Measurements from ENCODE around the gene PPP1R7. TPM values are rescaled to one million over a fixed set of nuclear protein-coding genes. Genes with fewer than 3 reads are reported as not detected.

Gene PPP1R7
- total and polyA plus RNA-seq, 9 of the 15 experiments (the other 6 are each of a cell fraction or from before 2014, with no cell fraction given) = 37.5 to 75.0 (median 50.5) TPM

GRCh38 chr2:241189856-241190201, 39.6 kb downstream of the PPP1R7 start:
- no peaks in the 10 kb centered on the region for H3K36me3 ChIP-seq (ENCODE audit: control insufficient read depth, insufficient read depth, low read length)
- H4K20me1 ChIP-seq (replicated peaks; ENCODE audit: control insufficient read depth, insufficient read depth, low read length) = no peaks in the 10 kb centered on the region
- no peak overlapping the region for H2AFZ ChIP-seq (ENCODE audit: low read depth, low read length)
- H3K79me2 ChIP-seq (ENCODE audit: control insufficient read depth, insufficient read depth, low read length) = no peaks in the 10 kb centered on the region
- no peak overlapping the region for H3K27ac ChIP-seq (ENCODE audit: extremely low read depth, low read depth, low read length)
- no peaks in the 10 kb centered on the region for H3K9me1 ChIP-seq (ENCODE audit: control insufficient read depth, insufficient read depth, low read length)
- no peaks in the 10 kb centered on the region; a peak in 2 of 5 replicates for H3K27me3 ChIP-seq (ENCODE audit: control insufficient read depth in 2 of 2, insufficient read depth in 2 of 2, low read length in 2 of 2)
- 0 out of 4 replicates have a peak overlapping the region, but pooled peaks of 1 of the 2 experiments have one; percentile 26 for H3K9ac ChIP-seq (ENCODE audit: insufficient read depth in 1 of 2, low read depth in 2 of 2, low read length in 2 of 2)
- H3K4me3 ChIP-seq = no peak overlapping the region
- FAIRE-seq (no peak), ATAC-seq (no peak; the same call in 2 of the 3 replicates), DNase-seq (ENCODE audit: extremely low read depth in 1 of 4, low spot score in 3 of 4) (no peak)
- H3K4me1 ChIP-seq (replicated peaks in 1 of 2; ENCODE audit: control insufficient read depth in 2 of 2, insufficient read depth in 2 of 2, low read length in 2 of 2) = peaks cover 0 to 33% of the 10 kb centered on the region in 2 experiments; a peak in 2 of 5 replicates
- no peak overlapping the region for H3K4me2 ChIP-seq (ENCODE audit: insufficient read depth, low read length)
- H3K9me3 ChIP-seq (replicated peaks; ENCODE audit: control insufficient read depth, insufficient read depth, low read depth, low read length) = no peaks in the 10 kb centered on the region
- ChIA-PET CTCF (ENCODE audit: low intra/inter-chr PET ratio) (no interaction called here), POLR2A (interaction anchor here (0.5 kb wide), 1 partner anchor 130 kb away, joined by 3 read pairs; no protein-coding TSS in a partner anchor)
- intact Hi-C loops (cut with micrococcal nuclease) = no loop called here
- BruUV-seq (replicated peaks) = no TSS peak
- 28% methylated on average over 12 of the region's 15 CpGs for WGBS (ENCODE audit: insufficient coverage, low coverage, missing lambda C conversion rate)
- in situ Hi-C loops (cut with MboI) = no loop called here
- no peak for TF ChIP-seq ATF7 (IDR thresholded peaks at IDR 0.05)
- TF ChIP-seq ZNF740 (CRISPR knock-in tag; IDR thresholded peaks at IDR 0.05) = no peak
- no peak for TF ChIP-seq ZNF740 (tag; IDR thresholded peaks at IDR 0.05)
- no peak for TF ChIP-seq MCM2 (IDR thresholded peaks at IDR 0.05; ENCODE audit: low read depth)
- TF ChIP-seq ZNF551 (CRISPR knock-in tag; IDR thresholded peaks at IDR 0.05) = no peak
- no peak for TF ChIP-seq SRSF1 (IDR thresholded peaks at IDR 0.05; ENCODE audit: low read depth, low read length)
- no peak for TF ChIP-seq TCF7L2 (IDR thresholded peaks at IDR 0.05; ENCODE audit: low read depth, low read length)
- no peak for TF ChIP-seq MTA3 (IDR thresholded peaks at IDR 0.05; ENCODE audit: borderline replicate concordance)
- TF ChIP-seq CBFA2T2 (conservative IDR thresholded peaks at IDR 0.05) = no peak
- no peak for TF ChIP-seq CBFB (CRISPR knock-in tag; IDR thresholded peaks at IDR 0.05)
- TF ChIP-seq ATF6 (CRISPR knock-in tag; IDR thresholded peaks at IDR 0.05) = no peak
- no peak for TF ChIP-seq PRMT5 (CRISPR knock-in tag; IDR thresholded peaks at IDR 0.05)
- TF ChIP-seq RBM25 (IDR thresholded peaks at IDR 0.05; ENCODE audit: low read depth, low read length, severe bottlenecking) = no peak
- TF ChIP-seq TRIM25 (IDR thresholded peaks at IDR 0.05; ENCODE audit: borderline replicate concordance) = no peak
- TF ChIP-seq HEY1 (CRISPR knock-in tag; IDR thresholded peaks at IDR 0.05; ENCODE audit: borderline replicate concordance) = no peak
- no peak for TF ChIP-seq KDM5B (IDR thresholded peaks at IDR 0.05; ENCODE audit: insufficient replicate concordance, low read depth, low read length)
- no peak for TF ChIP-seq SMC3 (conservative IDR thresholded peaks at IDR 0.05; ENCODE audit: insufficient read depth, low read depth, low read length)
- no peak for TF ChIP-seq YY1 (IDR thresholded peaks at IDR 0.05; ENCODE audit: borderline replicate concordance in 1 of 3, control insufficient read depth in 1 of 3, extremely low read depth in 1 of 3, insufficient read depth in 3 of 3, insufficient read length in 1 of 3, insufficient replicate concordance in 2 of 3, low read depth in 1 of 3, low read length in 2 of 3)

Measured in K562 (cell line).